Measurements from ENCODE around the gene LGR4.

DNA sequence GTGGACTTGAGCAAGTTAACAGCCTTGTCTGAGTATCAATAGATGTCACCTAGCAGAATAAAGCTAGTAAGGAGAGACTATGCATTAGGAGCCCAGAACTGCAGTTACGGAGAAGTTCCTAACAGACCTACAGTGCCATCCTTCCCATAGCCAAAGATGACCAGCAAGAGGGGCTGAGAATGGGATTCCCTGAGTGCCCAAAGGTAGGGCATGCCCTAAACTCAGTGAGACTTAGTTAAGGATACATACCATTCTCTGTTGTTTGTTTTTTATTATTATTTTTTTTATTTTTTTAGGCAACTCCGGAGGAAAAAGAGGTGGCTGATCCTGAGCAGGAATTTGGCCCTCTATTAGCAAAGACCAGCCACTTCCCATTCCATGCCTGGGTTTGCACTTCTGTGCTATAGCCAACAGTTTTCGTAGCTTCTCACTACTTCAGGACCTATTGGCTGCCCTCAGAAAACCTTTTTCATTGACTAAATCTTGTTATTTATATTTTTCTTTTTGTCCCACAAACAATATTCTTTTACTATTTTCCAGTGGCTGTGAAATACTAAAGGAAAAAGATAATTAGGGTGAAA is 76.2 kb downstream of the LGR4 start:
- TF ChIP-seq EP300 (IDR thresholded peaks at IDR 0.05) (no peak), POLR2A (IDR thresholded peaks at IDR 0.05) (no peak), CTCF (IDR thresholded peaks at IDR 0.05) (no peak)

All from tibial nerve (tissue), 4 donors.